ENCODE measurements around the gene TEX48.

The TEX48 gene

GRCh38 chr9:114693248-114693855, 11.4 kb upstream of the TEX48 start:
- DNase-seq = no peak

DNA sequence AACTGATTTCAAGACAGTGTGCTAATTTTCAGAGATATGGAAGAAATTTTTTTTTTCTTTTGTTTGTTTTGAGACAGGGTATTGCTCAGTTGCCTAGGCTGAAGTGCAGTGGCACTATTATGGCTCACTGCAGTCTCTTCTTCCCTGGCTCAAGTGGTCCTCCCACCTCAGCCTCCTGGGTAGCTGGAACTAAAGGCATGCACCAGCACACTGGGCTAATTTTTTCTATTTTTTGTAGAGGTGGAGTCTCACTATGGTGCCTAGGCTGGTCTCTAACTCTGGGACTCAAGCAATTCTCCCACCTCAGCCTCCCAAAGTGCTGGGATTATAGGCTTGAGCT, 9.9 kb upstream of the TEX48 start:
- DNase-seq = no peak

DNA sequence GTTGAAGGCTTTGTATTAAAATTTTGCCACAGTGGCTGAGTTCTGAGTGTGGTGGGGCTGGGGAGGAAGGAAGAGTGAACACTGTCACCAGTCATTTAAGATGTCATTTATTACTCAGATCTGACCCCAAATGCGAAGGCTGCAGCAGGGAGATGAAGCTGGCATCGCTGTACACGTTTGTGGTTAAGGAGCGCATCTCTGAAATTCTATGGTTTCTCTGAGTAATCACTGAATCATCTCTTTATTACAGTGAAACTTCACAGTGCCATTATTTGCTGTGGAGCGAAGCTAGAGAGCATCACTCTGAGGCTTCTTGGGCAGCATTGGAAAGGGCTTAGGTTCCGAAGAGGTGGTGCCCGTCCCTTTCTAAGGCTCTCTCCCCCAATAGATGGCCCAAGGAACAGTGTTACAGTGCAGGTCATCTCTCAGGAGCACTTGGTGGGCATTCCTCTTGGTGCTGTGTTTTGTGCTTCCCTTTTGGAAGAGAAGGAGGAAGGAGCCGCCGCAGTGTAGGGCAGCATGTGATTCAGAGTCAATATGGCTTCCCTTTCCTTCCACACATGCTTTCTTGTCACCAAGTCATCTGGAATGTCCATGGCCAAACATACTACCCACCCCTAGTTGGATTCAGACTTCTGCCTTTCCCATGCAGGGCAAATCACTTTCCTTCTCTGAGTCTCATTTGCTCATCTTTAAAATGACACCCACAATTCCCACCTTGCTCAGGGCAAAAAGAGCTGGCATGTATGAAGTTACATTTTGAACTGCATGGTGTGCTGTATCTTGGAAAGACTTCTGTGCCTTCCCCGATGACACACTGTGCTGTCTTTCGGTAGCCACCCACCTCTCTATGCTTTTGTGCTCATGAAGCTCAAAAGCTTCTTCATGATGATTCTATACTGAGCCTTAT, 9.3 kb upstream of the TEX48 start:
- DNase-seq = no peak

- DNase-seq = no peak
Measured at GRCh38 chr9:114690308-114690707, 8.3 kb upstream of the TEX48 start.

GRCh38 chr9:114689813-114690212, 7.8 kb upstream of the TEX48 start:
- DNase-seq = no peak

DNA sequence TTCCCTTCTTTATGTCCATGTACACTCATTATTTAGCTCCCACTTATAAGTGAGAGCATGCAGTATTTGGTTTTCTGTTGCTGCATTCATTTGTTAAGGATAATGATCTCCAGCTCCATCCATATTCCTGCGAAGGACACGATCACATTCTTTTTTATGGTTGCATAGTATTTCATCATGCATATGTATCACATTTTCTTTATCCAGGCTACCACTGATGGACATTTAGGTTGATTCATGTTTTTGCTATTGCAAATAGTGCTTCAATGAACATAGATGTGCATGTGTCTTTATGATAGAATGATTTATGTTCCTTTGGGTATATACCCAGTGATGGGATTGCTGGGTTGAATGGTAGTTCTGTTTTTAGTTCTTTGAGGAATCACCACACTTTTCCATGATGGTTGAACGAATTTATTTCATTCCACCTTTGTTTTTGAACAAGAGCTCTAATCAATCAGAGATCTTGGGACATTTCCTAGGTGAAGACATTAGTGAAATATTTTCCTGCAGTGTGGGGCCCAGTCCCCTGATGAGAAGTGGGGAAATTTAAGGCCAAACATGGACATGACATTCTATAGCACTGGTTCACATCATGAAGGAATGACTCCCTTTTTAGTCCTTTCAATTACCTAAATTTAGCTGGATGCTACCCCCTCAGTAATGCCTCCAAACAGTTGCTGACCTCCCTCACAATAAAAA, 7.1 kb upstream of the TEX48 start:
- no peak for DNase-seq

GRCh38 chr9:114688379-114688778, 6.4 kb upstream of the TEX48 start:
- no peak for DNase-seq

- no peak for DNase-seq
Measured at GRCh38 chr9:114687034-114687433, 5.0 kb upstream of the TEX48 start.

GRCh38 chr9:114685951-114686350, 4.0 kb upstream of the TEX48 start:
- DNase-seq = no peak

- DNase-seq = no peak
Measured at GRCh38 chr9:114684036-114684435, 2.0 kb upstream of the TEX48 start.

DNA sequence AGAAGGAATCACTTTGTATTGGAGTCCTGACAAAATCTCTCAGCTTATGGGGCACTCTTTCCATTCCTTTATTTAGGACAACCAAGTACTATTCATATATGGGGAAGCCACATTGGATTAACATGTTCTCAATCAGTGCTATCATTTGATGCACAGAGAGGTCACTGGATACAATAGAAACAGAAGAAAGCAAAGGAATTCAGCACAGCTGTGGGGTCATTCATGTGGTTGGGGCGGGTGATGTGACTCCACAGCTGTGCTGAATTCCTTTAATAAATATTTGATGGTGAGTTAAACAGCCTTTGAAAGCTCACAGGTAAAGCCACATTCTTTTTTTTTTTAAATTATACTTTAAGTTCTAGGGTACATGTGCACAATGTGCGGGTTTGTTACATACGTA, 854 bp upstream of the TEX48 start:
- no peak for DNase-seq

DNA sequence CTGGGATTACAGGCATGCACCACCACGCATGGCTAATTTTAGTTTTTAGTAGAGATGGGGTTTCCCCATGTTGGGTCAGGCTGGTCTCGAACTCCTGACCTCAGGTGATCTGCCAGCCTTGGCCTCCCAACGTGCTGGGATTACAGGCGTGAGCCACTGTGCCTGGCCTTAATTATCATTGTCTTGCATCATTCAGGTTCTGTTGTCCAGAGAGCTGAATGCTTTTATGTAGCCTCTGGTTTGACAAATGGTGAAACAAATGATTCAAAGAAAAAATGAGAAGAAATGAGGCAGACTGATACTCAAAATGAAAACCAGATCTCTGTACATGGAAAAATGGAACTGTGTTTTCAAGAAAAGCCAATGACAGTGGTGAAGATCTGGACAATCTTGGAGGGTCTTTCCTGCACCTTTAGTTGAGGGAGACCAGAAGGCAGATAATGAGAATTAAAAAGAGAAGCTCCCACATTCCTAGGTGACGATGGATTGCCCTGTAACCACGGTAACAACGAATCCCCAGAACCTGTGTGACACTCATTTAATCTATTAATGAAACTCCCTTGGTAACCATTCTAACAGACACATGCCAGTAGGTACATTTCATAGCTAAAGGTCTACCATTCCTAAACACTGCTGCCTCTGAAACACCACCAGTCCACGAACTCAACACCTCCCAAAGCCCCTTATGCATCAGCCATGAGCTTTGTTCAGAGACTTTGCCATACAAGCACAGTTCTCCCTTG, 1.6 kb downstream of the TEX48 start:
- DNase-seq = no peak

GRCh38 chr9:114678795-114679194, 3.2 kb downstream of the TEX48 start:
- DNase-seq = no peak

GRCh38 chr9:114678130-114678529, 3.9 kb downstream of the TEX48 start:
- no peak for DNase-seq

- no peak for DNase-seq
Measured at GRCh38 chr9:114677418-114677817, 4.6 kb downstream of the TEX48 start.

- no peak for DNase-seq
Measured at GRCh38 chr9:114676901-114677300, 5.1 kb downstream of the TEX48 start.

DNA sequence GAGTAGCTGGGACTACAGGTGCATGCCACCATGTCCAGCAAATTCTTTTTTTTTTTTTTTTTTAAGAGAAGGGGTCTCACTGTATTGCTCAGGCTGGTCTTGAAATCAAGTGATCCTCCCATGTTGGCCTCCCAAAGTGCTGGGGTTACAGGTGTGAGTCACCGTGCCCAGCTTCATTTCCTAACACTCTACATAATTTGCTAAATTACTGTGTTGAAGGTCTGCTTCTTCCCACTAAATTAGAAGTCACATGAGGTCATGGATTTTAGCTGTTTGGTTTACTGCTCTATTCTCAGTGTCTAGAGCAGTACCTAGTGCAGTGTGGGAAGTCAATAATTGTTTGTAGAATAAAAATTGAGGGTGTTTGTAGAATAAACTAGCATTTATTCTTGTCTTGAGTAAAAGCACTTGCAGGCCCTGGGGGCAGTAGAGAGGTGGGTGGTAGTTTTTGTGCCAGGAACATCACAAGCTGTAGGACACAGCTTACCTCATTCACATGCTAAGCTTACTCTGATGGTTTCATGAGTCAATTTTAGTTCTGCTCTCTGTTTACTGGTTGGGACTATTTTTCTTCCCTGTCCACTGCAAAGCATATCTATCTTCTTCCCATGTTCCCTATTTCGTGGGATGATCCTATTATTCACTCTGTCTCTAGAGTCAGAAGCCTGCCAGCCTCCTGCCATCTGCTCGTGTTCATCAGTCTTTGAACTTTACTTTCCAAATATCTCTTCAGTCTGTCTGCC, 7.0 kb downstream of the TEX48 start:
- DNase-seq = no peak

- no peak for DNase-seq
Measured at GRCh38 chr9:114674076-114674797, 7.8 kb downstream of the TEX48 start.

- no peak for DNase-seq
Measured at GRCh38 chr9:114671605-114672004, 10.4 kb downstream of the TEX48 start.

DNA sequence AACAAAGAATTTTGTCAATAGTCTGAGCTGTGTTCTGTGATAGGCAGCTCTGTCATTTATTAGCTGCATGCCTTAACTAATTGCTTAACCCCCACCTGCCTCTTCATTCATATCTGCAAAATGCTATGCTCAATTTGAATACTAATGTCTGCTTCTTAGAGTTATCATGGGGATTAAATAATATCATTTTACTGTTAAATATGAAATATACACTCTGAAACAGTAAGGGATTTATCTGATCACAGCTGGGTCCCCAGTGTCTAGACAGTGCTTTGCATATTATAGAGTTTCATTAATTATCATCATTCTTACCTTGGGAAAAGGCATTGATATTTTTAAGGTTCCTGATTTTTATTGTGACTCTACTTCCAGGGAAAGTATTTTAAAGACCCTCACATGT, 12.0 kb downstream of the TEX48 start:
- no peak for DNase-seq

DNA sequence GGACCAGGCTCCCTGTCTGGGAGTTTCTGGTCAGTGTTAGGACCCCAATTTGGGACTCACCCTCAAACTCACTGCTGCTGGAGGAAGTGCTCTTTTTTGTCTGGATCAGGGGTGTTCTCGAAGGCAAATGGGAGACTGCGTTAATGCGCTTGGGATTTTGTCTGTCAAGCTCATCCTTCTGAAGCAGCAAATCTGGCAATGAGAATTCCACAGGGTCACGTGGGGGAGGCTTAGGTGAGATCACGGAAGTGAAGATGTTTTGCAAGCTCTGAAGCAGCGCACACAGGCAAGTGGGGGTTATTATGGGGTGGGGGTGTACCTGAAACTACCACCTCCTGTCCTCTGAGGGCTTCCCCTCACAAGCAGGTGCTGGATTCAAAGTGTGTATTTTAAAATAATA, 13.8 kb downstream of the TEX48 start:
- no peak for DNase-seq

GRCh38 chr9:114666851-114667250, 15.1 kb downstream of the TEX48 start:
- no peak for DNase-seq

All from activated gamma-delta T cell (primary cell).